H1 (cell line): ENCODE results near the gene NT5DC3. TPM values are rescaled to one million over a fixed set of nuclear protein-coding genes. Genes with fewer than 3 reads are reported as not detected.

Experiments used
- CTCF ChIA-PET: fragments of 300-600 bp; sonication (Branson Sonifier 250); formaldehyde crosslinking; loops from one replicate; lab custom pipeline; 2021; ENCODE audit not compliant: partially characterized antibody; lab: Charles Lee
- POLR2A ChIA-PET: fragments of 300-600 bp; sonication (Branson Sonifier 250); formaldehyde crosslinking; loops from one replicate; lab custom pipeline; 2021; ENCODE audit warnings: inconsistent platforms; ENCODE audit not compliant: partially characterized antibody; lab: Charles Lee
- DNase-seq, 2 experiments: peaks; one replicate each; pipeline versions ENCODE4 v3.0.0 to v3.0.0-alpha.2; 2010 to 2022; ENCODE audit warnings: low spot score in 2 of 2, low read depth in 1 of 2, mixed read lengths in 1 of 2
- FAIRE-seq: peaks from 2 replicates; lab custom pipeline; 2011; peaks lifted over from hg19 to GRCh38; lab: Jason Lieb, UNC
- H2AFZ ChIP-seq: 2 replicates; pipeline ENCODE4 v1.8.1; 2012; ENCODE audit warnings: low read length, inconsistent platforms
- H2AK5ac ChIP-seq: 2 replicates; pipeline ENCODE4 v1.6.1; 2013; ENCODE audit warnings: low read depth, low read length
- H2BK120ac ChIP-seq: replicated peaks from 2 replicates; pipeline ENCODE3; 2013; ENCODE audit warnings: low read depth, low read length, inconsistent platforms
- H2BK12ac ChIP-seq: 2 replicates; pipeline ENCODE4 v1.6.1; 2013; ENCODE audit warnings: low read depth, low read length
- H2BK15ac ChIP-seq: 2 replicates; pipeline ENCODE4 v1.6.1; 2013; ENCODE audit warnings: low read length
- H2BK20ac ChIP-seq: 2 replicates; pipeline ENCODE4 v1.6.1; 2013; ENCODE audit warnings: low read length
- H2BK5ac ChIP-seq: 2 replicates; pipeline ENCODE4 v1.6.1; 2013; ENCODE audit warnings: low read depth, low read length
- H3K14ac ChIP-seq: 2 replicates; pipeline ENCODE4 v1.6.1; 2013; ENCODE audit warnings: inconsistent platforms; ENCODE audit not compliant: insufficient read length
- H3K18ac ChIP-seq: 2 replicates; pipeline ENCODE4 v1.6.1; 2013; ENCODE audit warnings: low read length; ENCODE audit errors: extremely low read depth
- H3K23ac ChIP-seq: 2 replicates; pipeline ENCODE4 v1.6.1; 2013; ENCODE audit warnings: inconsistent platforms; ENCODE audit not compliant: insufficient read length
- H3K23me2 ChIP-seq: 2 replicates; pipeline ENCODE4 v1.6.1; 2013; ENCODE audit warnings: low read depth, low read length
- H3K27ac ChIP-seq: 2 replicates; pipeline ENCODE4 v1.6.1; 2011; ENCODE audit warnings: low read depth, low read length, inconsistent platforms
- H3K27me3 ChIP-seq, 4 experiments: replicated peaks in 1 of 4; 1 replicate in 1 of 4; 2 replicates in 3 of 4; pipeline versions ENCODE4 v1.6.1 to v1.8.1; 2011 to 2013; ENCODE audit warnings: low read length in 3 of 4, mild to moderate bottlenecking in 3 of 4, inconsistent platforms in 2 of 4, mixed read lengths in 2 of 4, moderate library complexity in 1 of 4; ENCODE audit not compliant: control insufficient read depth in 3 of 4, insufficient read depth in 3 of 4; ENCODE audit errors: extremely low read depth in 1 of 4
- H3K36me3 ChIP-seq, 4 experiments: 2 replicates each; pipeline versions ENCODE4 v1.6.1 to v1.8.1; 2011 to 2013; ENCODE audit warnings: mild to moderate bottlenecking in 4 of 4, low read length in 3 of 4, moderate library complexity in 2 of 4, control low read depth in 1 of 4, inconsistent platforms in 1 of 4; ENCODE audit not compliant: insufficient read depth in 4 of 4, control insufficient read depth in 2 of 4
- H3K4ac ChIP-seq: replicated peaks from 2 replicates; pipeline ENCODE3; 2013; ENCODE audit warnings: low read length, low read depth, mixed read lengths, inconsistent platforms; ENCODE audit not compliant: insufficient read length
- H3K4me1 ChIP-seq, 4 experiments: replicated peaks in 1 of 4; 1 replicate in 1 of 4; 2 replicates in 3 of 4; pipeline versions ENCODE4 v1.6.1 to v1.8.1; 2011 to 2013; ENCODE audit warnings: low read length in 3 of 4, inconsistent platforms in 2 of 4, mixed read lengths in 1 of 4; ENCODE audit not compliant: insufficient read depth in 4 of 4, control insufficient read depth in 3 of 4
- H3K4me2 ChIP-seq, 2 experiments: 2 replicates each; pipeline versions ENCODE4 v1.6.1 to v1.8.1; 2011 to 2013; ENCODE audit warnings: low read depth in 2 of 2, low read length in 2 of 2, control low read depth in 1 of 2, inconsistent platforms in 1 of 2, mild to moderate bottlenecking in 1 of 2; ENCODE audit not compliant: insufficient read depth in 1 of 2
- H3K4me3 ChIP-seq, 4 experiments: fragments of 200-600, 300-600 bp in 1 of 4; sonication (generic), shearing (Covaris generic), sonication (Bioruptor Twin) in 1 of 4; 2 replicates each; pipeline versions ENCODE4 v1.5.1 to v1.8.1; 2011 to 2016; ENCODE audit warnings: low read length in 4 of 4, low read depth in 3 of 4, control low read depth in 2 of 4, inconsistent platforms in 2 of 4, mild to moderate bottlenecking in 2 of 4, mixed read lengths in 1 of 4, moderate library complexity in 1 of 4; ENCODE audit not compliant: insufficient read depth in 2 of 4; ENCODE audit errors: extremely low read depth in 1 of 4
- H3K56ac ChIP-seq: replicated peaks from 2 replicates; pipeline ENCODE3; 2013; ENCODE audit warnings: low read depth, mild to moderate bottlenecking, mixed read lengths, low read length, inconsistent platforms; ENCODE audit not compliant: insufficient read length
- H3K79me1 ChIP-seq: 2 replicates; pipeline ENCODE4 v1.6.1; 2013; ENCODE audit warnings: low read depth, low read length, control low read depth
- H3K79me2 ChIP-seq, 2 experiments: 2 replicates each; pipeline versions ENCODE4 v1.6.1 to v1.8.1; 2012 to 2013; ENCODE audit warnings: low read length in 2 of 2, mild to moderate bottlenecking in 2 of 2, inconsistent platforms in 1 of 2; ENCODE audit not compliant: insufficient read depth in 2 of 2, control insufficient read depth in 1 of 2
- H3K9ac ChIP-seq, 4 experiments: replicated peaks in 1 of 4; 1 replicate in 1 of 4; 2 replicates in 3 of 4; pipeline versions ENCODE4 v1.6.1 to v1.8.1; 2011 to 2013; ENCODE audit warnings: low read depth in 3 of 4, low read length in 3 of 4, control low read depth in 2 of 4, mild to moderate bottlenecking in 2 of 4, moderate library complexity in 2 of 4, inconsistent platforms in 1 of 4; ENCODE audit errors: extremely low read depth in 1 of 4
- H3K9me3 ChIP-seq, 2 experiments: 2 replicates each; pipeline versions ENCODE4 v1.6.1 to v1.8.1; 2012 to 2013; ENCODE audit warnings: mild to moderate bottlenecking in 2 of 2, moderate library complexity in 2 of 2, control low read depth in 1 of 2, inconsistent platforms in 1 of 2, low read depth in 1 of 2, low read length in 1 of 2, mixed read lengths in 1 of 2; ENCODE audit not compliant: insufficient read depth in 2 of 2
- H4K20me1 ChIP-seq, 2 experiments: replicated peaks in 1 of 2; 2 replicates each; pipeline versions ENCODE3 to v1.8.1; 2011 to 2013; ENCODE audit warnings: inconsistent platforms in 2 of 2, low read length in 2 of 2, mild to moderate bottlenecking in 1 of 2; ENCODE audit not compliant: insufficient read depth in 2 of 2, control insufficient read depth in 1 of 2
- H4K5ac ChIP-seq: 2 replicates; pipeline ENCODE4 v1.6.1; 2013; ENCODE audit warnings: low read length, low read depth, mixed read lengths, inconsistent platforms; ENCODE audit not compliant: insufficient read length
- H4K8ac ChIP-seq: 2 replicates; pipeline ENCODE4 v1.8.0; 2013; ENCODE audit warnings: mild to moderate bottlenecking, moderate library complexity, low read length, inconsistent platforms; ENCODE audit not compliant: insufficient read depth; ENCODE audit errors: extremely low read depth
- H4K91ac ChIP-seq: replicated peaks from 2 replicates; pipeline ENCODE3; 2013; ENCODE audit warnings: low read length, mixed read lengths, inconsistent platforms; ENCODE audit not compliant: insufficient read length
- WGBS, 2 experiments: shearing (Covaris generic) in 1 of 2; methylation state at CpG; one replicate each; pipeline versions ENCODE4 v1.1.6 to v1.1.7; 2013 to 2015; ENCODE audit warnings: low lambda C conversion rate in 2 of 2, mixed read lengths in 2 of 2, inconsistent platforms in 1 of 2, low coverage in 1 of 2, missing lambda C conversion rate in 1 of 2; ENCODE audit not compliant: insufficient replicate concordance in 2 of 2, insufficient coverage in 1 of 2, insufficient read length in 1 of 2; ENCODE audit errors: extremely low coverage in 1 of 2, missing lambda C conversion rate in 1 of 2; 5-methylcytosine and 5-hydroxymethylcytosine counted together
- polyA plus RNA-seq, 7 experiments: library from polyadenylated mRNA; depleted of rRNA in 3 of 7; stranded (reverse) in 5 of 7; unstranded in 2 of 7; fragments of >200 nt in 5 of 7; fragments of 200-250 nt in 2 of 7; gene quantifications; 1 replicate in 5 of 7; 2 replicates in 1 of 7; 4 replicates in 1 of 7; pipeline versions ENCODE4 v1.2.1 to v1.2.3, GENCODE V29; 2011 to 2013; ENCODE audit warnings: missing spikeins in 2 of 7, mixed read lengths in 2 of 7
- total RNA-seq: library from RNA; stranded (reverse); fragmentation: NEBNext Ultra II Directional; extraction: Animal tissue kit (Norgen Biotek cat#: 25700); gene quantifications from 2 replicates; pipeline ENCODE4 v1.2.1, GENCODE V29; 2021

NT5DC3 gene
- total and polyA plus RNA-seq, 2 of the 8 experiments (the other 6 are each of a cell fraction or from before 2014, with no cell fraction given), result 5.4 to 14.8 TPM

DNA sequence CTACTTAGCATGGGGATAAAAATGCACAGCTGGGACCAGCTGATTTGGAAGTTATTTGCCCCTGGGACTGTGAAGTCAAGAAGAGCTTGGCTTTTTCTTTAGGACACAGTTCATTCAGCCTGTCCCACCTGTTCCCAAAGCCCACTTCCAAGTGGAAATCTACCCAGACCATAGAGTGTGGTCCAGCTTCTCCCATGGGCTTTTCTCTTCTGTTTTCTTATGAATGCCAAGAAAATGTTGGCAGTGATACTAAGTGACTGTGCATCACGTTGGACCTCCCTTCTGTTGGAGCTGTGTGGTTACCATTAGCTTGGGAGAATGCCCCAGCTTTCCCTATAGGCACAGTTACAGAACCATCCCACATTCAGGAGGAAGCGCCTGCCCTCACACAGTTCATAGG is 89.4 kb downstream of the NT5DC3 start:
- no peak overlapping the region for H3K27ac ChIP-seq
- CTCF ChIA-PET, result interaction anchor here (0.9 to 1.8 kb wide), 15 partner anchors 8 to 177 kb away, joined by 3 to 8 read pairs (median 4); no protein-coding TSS in a partner anchor
- no peaks in the 10 kb centered on the region for H3K36me3 ChIP-seq
- H3K4ac ChIP-seq, result no peak overlapping the region
- no peak overlapping the region for H2BK12ac ChIP-seq
- FAIRE-seq (no peak), DNase-seq (no peak)
- no peak overlapping the region for H3K56ac ChIP-seq
- POLR2A ChIA-PET, result interaction anchor here (1.2 to 1.9 kb wide), 2 partner anchors 9 to 178 kb away, joined by 3 to 4 read pairs; partner anchors contain the start of gene HSP90B1
- no peaks in the 10 kb centered on the region for H3K79me2 ChIP-seq
- no peak overlapping the region for H2BK20ac ChIP-seq
- no peak overlapping the region for H2BK5ac ChIP-seq
- no peak overlapping the region for H3K18ac ChIP-seq
- H2BK15ac ChIP-seq, result no peak overlapping the region
- H3K14ac ChIP-seq, result no peak overlapping the region
- H3K4me2 ChIP-seq, result no peak overlapping the region
- no peak overlapping the region for H3K4me3 ChIP-seq
- H2AFZ ChIP-seq, result no peak overlapping the region
- no peaks in the 10 kb centered on the region; a peak in 1 of 7 replicates for H3K4me1 ChIP-seq
- H2BK120ac ChIP-seq, result no peak overlapping the region
- no peak overlapping the region for H3K9ac ChIP-seq
- no peaks in the 10 kb centered on the region for H4K20me1 ChIP-seq
- 63% methylated on average over 2 of the region's 2 CpGs; no CpG with 5 or more reads in 1 of the 2 experiments for WGBS, 2 experiments
- H3K9me3 ChIP-seq, result no peaks in the 10 kb centered on the region
- H3K27me3 ChIP-seq, result no peaks in the 10 kb centered on the region
- no peak overlapping the region for H3K23ac ChIP-seq
- H2AK5ac ChIP-seq, result no peak overlapping the region
- no peak overlapping the region for H4K5ac ChIP-seq
- 0 out of 2 replicates have a peak, but pooled peaks cover 2% of the 10 kb centered on the region for H3K79me1 ChIP-seq
- H4K8ac ChIP-seq, result no peak overlapping the region
- no peak overlapping the region for H4K91ac ChIP-seq
- no peaks in the 10 kb centered on the region; the same call in 1 of the 2 replicates for H3K23me2 ChIP-seq
